Fibroblast of skin of scalp (primary cell): ENCODE data around the gene TLCD3B. TPM values are rescaled to one million over a fixed set of nuclear protein-coding genes. Genes with fewer than 3 reads are reported as not detected.

ENCODE experiments used
- DNase-seq: peaks from one replicate; pipeline ENCODE4 v3.0.0-alpha.2; 2013
- polyA plus RNA-seq, 2 experiments: library from polyadenylated mRNA; unstranded; fragments of 120-200 nt; gene quantifications; one replicate each; pipeline ENCODE4 v1.2.1, GENCODE V29; 2013; ENCODE audit not compliant: insufficient read length in 2 of 2

TLCD3B gene
- 0.39 TPM for polyA plus RNA-seq (2013, experiment 1 of 2; ENCODE audit: insufficient read length)
- 0.43 TPM for polyA plus RNA-seq (2013, experiment 2 of 2; ENCODE audit: insufficient read length)

GRCh38 chr16:30030841-30031413 lies at the start of gene TLCD3B:
TSS of gene TLCD3B (minus strand) at chr16:30031271. CDS start at chr16:30030527, 744 bp downstream.
- DNase-seq = no peak

- no peak for DNase-seq
Observed at GRCh38 chr16:30079480-30079879, 48.4 kb upstream of the TLCD3B start.

GRCh38 chr16:30078744-30079143 lies 47.7 kb upstream of the TLCD3B start:
- no peak for DNase-seq

- no peak for DNase-seq
Observed at GRCh38 chr16:30077656-30078055, 46.6 kb upstream of the TLCD3B start.

- no peak for DNase-seq
Observed at GRCh38 chr16:30076276-30076791, 45.3 kb upstream of the TLCD3B start.

GRCh38 chr16:30075503-30076275 lies 44.6 kb upstream of the TLCD3B start, which contains the start of gene PPP4C:
TSS of gene PPP4C (plus strand) at chr16:30075994. CDS start at chr16:30076378, 384 bp downstream.
- DNase-seq = peak; percentile 91

- DNase-seq = no peak
Observed at GRCh38 chr16:30070490-30070889, 39.4 kb upstream of the TLCD3B start.

- DNase-seq = no peak
Observed at GRCh38 chr16:30069611-30070462, 38.8 kb upstream of the TLCD3B start.

- no peak for DNase-seq
Observed at GRCh38 chr16:30068750-30069610, 37.9 kb upstream of the TLCD3B start.

GRCh38 chr16:30068333-30068732 lies 37.3 kb upstream of the TLCD3B start:
- DNase-seq = no peak

- DNase-seq = no peak
Observed at GRCh38 chr16:30067584-30067916, 36.5 kb upstream of the TLCD3B start.

GRCh38 chr16:30066761-30067583 lies 35.9 kb upstream of the TLCD3B start:
- DNase-seq = no peak

GRCh38 chr16:30065943-30066760 lies 35.1 kb upstream of the TLCD3B start:
- DNase-seq = peak; percentile 48

GRCh38 chr16:30065102-30065942 lies 34.3 kb upstream of the TLCD3B start, which contains the start of gene ALDOA:
TSS of gene ALDOA (plus strand) at chr16:30065760. CDS start at chr16:30066898, 1,138 bp downstream.
- peak; percentile 100 for DNase-seq

GRCh38 chr16:30064729-30065101 lies 33.6 kb upstream of the TLCD3B start:
- DNase-seq = no peak

- DNase-seq = peak; percentile 52
Observed at GRCh38 chr16:30063893-30064728, 33.0 kb upstream of the TLCD3B start.

GRCh38 chr16:30063278-30063892 lies 32.3 kb upstream of the TLCD3B start:
- DNase-seq = no peak
